NCI-H2107 treated with DMSO at 0.1 percent for 48 hours (cell line): Measurements from ENCODE around the gene SEMA6C.

ENCODE experiments used
- DNase-seq: peaks from one replicate; lab custom pipeline; 2025; ENCODE audit not compliant: unreplicated experiment; lab: John Stamatoyannopoulos, UW

SEMA6C gene

DNA sequence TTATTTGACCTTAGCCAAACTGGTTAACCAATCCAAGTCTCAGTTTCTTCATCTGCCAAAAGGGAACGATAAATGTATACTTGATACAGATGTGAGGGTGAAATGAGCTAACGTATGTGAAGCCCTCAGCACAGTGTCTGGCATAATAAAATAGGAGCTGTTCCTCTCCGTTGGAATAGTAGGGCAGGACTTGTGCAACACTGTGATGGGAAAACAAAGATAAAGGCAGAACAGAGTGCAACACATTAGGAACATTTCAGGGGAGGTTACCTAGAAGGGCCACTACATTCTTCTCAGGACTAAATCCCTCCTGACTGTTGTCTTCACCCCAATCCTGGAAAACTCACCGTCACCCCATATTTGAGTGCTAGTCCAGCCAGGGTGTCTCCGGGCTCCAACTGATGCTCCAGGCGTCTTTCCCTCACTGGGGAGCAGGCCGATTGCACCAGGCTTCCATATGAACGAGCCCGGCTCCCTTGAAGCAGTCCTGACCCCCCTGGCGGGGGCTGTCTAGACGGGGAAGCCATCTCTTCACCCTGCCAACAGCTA, 18.4 kb upstream of the SEMA6C start:
- no peak for DNase-seq

DNA sequence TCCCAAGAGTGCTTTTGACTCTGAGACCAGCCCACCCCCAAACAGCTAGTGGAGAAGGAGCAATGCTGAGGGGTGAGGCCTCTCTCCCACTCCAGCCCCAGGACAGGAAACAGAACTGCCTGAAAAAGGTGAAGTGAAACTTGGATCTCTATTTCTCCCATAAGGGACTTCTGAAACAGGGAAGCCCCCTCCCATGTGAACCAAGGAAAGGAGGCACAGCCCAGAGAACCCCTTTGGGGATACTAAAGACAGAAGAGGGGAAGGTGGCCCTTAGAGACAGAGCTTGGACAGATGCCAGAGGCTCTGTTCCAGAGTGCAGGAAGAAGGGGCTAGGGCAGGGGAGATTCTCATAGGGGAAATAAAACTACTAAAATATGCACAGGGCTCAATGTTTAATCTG, 12.9 kb upstream of the SEMA6C start:
- no peak for DNase-seq

DNA sequence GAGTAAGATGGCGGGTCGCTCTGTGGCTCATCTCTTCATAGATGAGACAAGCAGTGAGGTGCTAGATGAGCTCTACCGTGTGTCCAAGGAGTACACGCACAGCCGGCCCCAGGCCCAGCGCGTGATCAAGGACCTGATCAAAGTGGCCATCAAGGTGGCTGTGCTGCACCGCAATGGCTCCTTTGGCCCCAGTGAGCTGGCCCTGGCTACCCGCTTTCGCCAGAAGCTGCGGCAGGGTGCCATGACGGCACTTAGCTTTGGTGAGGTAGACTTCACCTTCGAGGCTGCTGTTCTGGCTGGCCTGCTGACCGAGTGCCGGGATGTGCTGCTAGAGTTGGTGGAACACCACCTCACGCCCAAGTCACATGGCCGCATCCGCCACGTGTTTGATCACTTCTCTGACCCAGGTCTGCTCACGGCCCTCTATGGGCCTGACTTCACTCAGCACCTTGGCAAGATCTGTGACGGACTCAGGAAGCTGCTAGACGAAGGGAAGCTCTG, 12.4 kb upstream of the SEMA6C start:
- no peak for DNase-seq

DNA sequence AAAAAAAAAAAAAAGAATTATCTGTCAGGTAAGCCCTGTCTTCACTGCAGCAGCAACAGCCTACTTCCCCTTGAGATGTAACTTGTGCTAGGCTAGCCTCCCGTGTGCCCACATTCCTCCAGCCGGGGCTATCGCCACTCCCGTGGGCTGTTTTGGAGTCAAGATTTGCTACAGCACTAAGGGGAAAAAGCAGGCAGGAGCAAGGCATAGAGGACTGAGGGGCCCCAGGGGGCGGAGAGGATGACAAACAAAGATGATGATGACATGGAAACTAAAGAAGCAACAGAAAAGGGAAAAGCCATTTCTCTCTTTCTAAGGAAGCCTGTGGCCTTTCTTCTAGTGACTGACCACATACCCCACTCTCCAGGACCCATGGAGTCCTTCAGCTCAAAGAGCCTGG, 11.9 kb upstream of the SEMA6C start:
- DNase-seq: no peak

DNA sequence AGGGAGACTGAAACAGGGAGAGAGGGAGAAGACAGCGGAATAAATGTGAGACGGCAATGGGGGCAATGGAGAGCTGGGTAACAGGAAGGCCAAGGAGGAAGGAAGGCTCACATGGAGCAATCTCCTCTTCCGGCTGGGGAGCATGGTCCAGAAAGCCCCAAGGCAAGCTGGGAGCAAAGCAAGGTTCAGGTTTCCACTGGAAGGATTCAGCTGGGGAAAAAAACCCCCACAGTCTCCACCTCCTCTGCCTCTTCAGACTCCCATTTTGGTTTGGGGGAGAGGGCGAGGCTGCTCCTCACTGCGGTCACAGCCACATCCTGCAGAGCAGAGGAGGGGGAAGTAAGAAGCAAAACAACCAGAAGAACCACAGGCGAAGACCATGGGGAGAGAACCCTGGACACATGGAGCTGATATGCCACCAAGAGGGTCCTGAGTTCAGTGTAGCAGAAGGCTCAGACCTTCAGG, 10.7 kb upstream of the SEMA6C start:
- DNase-seq: no peak

DNA sequence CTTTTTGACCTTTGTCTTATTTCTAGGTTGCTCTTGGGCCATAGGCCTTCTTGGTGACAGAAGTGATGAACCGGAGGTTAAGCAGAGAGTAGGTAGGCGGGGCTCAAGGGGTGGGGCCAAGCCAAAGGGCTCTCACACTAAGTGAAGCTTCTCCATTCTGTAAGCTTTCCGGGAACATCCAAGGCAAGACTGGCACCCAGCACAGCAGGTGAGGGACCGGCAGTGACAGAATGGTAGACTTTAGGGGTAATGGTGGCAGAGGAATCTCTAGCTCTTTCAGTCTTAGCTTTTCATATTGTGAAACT, 10.0 kb upstream of the SEMA6C start, which contains the start of gene TNFAIP8L2:
Gene TNFAIP8L2, plus strand, starts transcription at position 135 of the 305 bp plus-strand sequence. CDS start 2,049 bp downstream, outside the sequence.
- no peak for DNase-seq

DNA sequence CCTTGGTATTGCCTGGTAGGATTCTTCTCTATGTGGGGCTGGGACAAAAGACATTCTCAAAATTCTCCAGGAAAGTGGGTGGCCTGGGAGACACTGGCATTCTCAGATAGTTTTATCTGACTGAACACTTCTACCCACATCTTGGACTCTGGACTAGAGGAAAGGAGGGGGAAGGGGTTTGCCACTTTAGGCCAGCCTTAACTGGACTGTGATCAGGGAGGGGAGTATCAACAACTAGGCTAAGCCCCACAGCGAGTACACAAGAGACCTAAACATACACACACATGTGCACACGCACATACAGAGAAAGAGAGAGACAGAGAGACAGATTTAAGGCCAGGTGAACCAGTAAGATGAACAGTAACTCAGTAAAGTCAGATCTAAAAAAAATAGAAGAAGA, 1.2 kb upstream of the SEMA6C start:
- no peak for DNase-seq

DNA sequence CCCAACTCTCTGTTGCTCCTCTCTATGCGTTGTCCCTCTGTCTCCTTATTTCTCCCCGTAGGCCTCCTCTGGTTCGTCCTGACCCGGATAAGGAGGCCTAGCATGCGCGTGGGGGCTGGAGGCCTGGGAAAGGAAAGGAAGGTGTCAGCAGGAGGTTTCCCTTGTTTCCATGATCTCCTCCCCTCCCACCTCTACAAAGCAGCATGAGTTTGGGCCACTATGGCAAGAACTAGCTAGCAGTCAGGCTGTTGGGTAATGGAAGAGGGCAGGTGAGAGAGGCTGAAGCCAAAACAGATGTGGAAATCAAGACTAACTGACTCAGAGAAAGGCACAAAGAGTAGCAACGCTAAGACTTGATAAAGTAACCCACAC, 687 bp upstream of the SEMA6C start:
- DNase-seq: no peak

DNA sequence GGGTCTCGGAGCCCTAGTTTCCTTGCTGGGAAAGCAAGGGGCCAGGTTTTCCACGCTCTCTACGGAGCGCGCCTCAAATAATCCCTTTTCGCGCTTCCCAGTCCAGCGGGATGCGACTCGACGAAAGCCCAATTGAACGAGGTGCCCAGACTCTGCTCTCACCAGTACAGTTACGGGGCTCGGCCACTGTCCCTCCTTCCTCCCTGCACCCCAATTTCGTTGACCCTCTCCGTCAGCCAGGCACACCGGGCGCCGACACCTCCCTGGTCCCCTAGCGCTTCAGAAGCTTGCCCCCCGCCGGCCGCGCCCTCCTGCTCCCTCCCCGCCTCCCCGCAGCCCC, 389 bp downstream of the SEMA6C start:
- DNase-seq: no peak

DNA sequence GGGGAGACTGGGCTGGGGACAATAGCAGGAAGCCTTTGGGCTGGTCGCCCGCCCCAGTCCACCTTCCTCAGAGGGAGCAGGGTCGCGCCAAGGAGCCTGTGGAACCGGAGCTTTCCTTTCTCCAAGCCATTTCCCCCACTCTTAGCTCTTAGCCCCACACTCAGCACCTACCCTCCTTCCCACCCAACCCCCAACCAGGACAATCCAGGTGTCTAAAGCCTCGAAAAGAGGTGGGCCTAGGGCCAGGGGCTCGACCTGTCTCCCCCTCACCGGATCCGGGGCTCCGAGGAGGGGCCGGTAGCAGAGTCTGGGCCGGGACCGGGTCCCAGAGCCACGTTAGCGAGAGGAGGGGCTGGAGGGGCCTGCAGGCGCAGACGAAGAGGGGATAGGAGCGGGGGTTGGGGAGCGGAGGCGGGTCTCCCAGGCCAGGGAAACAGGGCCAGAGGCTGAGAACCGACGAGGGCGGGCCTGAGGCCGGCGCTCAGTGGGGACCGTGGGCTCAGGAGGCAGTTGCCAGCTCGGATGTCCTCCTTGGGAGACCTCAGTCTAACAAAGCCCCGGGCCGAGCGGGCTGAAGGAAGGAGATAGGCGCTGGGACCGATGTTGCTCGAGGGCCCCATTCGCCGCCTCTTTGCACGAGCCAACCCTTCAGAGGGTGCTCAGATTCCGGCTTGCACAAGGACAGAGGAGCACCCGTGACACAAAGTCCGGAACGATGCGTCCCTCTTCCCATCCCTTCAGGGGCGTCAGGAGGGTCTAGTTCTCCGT, 943 bp downstream of the SEMA6C start:
- no peak for DNase-seq

DNA sequence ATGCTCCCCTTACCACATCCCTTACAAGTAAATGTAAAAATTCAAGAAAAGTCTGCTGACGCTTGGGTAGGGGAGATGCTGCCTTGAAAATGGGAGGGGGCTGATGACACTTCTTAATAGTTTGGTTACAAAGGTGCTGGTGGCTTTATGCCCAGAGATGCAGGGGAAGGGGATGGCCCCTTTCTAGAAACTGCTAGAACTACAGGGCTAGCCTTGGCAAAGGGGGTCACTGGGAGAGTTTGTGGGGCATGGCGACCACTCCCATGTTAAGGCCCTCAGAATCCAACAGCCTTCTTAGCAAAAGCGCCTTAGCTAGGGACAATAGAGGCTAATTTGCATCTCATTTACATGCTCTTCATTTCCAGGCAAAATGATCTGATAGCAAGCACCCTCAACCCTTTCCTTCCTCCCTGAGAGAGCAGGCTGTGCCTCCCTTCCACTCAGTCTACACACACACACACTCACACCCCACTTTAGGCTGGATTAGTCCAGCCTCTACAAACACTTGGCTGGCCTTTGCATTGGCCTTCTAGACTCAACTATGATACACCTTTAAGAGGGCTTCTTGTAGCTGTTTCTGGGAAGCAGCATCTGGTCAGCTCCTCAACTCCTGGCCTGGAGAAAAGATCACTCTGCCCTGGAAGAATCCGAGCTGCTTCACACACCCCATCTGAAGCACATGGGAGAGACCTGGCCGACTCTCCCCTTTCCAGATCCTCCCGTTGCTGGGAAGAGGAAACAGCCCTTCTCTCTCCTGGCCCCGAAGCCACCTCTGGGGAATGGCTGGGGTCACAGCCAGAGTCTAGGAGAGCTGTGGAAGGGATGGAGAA, 1.7 kb downstream of the SEMA6C start:
- DNase-seq: no peak

DNA sequence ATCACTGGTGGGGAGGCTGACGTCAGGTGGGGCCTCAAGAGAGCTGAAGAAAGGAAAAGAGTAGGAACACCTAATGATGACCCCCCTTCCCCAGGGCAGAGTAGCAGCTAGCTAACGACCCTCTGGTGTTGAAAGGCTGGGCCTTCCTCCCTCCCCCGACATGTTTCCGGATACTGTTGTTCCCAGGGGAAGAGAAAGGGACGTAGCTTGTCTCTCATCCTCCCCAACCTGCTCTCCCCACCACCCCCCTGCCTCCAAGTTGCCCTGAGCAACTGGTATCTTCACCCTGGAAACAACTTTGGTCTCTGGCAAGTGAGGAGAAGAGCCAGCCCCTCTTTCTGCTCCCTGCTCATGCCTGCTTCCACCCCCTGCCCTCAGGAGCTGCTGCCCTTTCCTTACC, 2.4 kb downstream of the SEMA6C start:
- no peak for DNase-seq

DNA sequence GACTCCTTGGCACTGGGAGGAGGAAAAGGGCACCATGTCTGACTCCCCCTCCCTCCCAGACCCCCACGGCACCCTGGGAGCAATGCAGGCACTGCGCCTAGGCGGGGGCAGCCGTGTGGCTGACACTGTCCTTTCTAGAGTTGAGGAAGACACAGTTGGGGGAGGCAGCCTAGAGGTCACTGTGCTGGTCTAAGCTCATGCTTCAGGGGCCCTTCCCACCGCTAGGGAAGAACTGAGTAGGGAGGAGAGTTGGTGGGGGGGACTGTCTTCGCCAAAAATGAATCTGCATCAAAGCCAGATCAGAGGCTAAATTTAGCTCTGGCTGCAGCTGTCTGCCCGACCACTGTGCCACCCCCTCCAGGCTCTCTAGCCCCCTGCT, 3.4 kb downstream of the SEMA6C start:
- no peak for DNase-seq

DNA sequence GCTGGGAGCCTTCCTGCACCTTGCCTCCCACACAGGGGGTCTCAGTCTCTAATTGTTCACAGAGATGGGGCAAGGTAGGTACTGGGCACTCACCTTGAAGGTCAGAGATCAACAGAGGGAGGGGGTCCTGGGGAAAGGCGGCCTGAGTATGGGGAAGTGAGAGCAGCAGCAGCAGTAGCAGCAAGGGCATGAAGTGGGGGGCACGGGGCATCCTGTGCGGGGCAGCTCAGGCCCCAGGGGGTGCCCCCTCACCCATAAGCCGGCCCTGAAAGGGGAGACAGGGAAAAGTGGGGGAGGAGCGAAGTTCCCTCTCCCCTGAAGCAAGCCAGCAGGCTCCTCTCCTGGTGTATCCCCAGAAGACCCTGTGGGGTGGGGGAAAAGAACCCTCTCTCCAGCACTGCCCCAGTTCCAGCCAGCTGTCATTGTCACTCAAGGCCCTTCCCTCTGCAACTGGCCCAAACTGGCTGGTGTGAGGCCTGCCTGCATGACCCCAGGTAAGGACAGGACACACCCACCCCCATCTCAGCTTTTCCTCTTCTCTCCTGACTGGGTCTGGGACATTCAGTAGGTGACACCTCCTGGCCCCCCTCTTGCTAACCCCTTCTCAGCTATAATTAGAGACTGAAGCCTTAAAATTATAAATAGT, 3.9 kb downstream of the SEMA6C start:
- DNase-seq: no peak

DNA sequence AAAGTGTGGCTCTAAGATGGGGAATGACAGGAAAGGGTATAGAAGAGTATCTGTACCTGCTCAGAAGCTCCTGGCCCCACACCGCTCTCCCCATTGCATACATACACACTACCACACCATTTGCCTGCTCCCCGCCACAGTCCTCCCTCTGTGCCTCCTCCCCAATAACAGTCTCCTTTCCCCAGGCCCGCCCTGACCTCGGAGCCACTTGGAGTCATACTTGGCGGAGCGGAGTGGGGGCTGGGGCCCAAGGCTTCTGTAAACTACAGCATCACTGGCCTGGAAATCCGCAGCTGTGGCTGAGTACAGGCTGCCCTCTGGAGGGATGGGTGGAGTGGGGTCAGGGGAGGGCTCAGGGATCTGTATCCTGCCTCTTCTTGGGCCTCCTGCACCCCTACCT, 8.6 kb downstream of the SEMA6C start:
- no peak for DNase-seq

DNA sequence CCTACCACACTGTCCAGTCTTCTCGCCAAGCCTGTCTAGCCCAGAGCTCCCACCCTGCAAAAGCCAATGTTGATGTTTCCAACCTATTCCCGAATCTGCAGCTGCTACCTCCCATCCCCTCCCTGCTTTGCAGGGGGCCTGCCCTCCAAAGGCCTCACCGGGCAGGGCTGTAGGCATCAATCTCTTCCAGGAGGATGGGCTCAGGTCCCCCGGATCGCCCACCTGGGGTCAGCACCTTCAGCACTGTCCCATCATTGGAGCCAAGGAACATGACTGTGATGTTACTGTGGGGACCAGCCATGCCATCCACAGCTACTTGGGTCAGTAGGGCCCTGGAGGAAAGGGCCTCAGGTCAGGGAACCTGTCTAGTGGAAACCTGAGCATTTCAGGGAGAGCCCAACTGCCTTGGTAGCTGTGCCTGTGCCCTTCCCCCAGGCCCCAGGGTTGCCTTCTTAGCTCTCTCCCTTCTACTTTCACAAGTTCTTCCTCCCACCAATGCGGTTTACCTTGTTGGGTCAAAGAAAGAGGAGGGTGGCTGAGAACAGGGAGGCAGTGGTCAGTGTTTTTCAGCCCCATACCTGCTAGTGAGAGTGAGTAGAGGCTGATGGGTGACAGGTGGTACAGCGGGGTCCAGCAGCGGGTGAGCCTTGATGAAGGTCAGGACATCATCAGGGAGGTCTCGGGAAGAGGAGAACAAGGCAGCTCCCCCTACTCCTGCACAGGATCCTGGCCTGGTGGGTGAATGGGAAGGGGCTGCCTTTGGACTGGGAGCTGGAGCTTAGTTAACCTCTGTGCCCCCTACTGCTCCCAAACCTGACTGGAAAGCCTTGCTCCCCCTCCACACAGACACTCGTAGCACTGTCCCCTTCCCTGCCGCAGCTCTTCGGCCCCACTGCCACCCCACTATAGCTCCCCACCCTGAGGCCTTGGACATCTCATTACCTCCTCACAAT, 10.7 kb downstream of the SEMA6C start:
- DNase-seq: no peak

DNA sequence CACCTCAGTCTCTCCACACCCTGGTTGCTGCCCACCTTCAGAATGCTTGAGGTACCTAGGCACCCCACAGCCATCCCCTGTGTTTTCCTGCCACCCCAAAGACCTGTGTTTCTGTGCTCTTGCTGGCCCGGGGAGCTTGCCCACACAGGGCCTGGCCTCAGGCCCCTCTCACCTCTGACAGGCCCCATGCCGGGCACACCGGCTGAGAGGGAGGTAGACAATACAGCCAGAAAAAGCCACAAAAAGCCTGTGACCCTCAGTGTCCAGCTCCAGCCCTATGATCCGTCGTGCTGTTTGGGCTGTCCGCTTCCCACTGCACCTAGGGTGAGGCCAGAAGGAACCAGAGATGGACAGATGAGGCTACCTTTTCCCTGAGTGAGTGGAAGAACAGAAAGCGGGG, 11.4 kb downstream of the SEMA6C start:
- no peak for DNase-seq

DNA sequence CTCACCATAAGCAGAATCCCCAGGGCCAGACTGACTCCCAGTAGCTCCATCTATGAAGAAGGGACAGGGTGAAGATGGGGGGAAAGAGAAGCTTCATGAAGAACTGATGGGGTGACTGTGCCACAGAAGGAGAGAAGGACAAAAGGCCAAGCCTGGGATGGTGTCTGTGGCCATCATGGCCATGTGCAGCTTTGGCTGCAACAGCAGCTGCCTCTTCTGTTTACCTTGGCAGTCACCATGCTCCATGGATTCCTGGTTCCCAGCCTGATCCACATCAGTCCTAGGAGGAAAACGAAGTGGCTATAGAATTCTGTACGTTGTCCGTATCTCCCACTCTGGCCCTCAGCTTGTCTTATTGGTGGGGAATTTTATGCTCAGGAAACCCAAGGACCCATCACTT, 12.0 kb downstream of the SEMA6C start:
- DNase-seq: no peak

DNA sequence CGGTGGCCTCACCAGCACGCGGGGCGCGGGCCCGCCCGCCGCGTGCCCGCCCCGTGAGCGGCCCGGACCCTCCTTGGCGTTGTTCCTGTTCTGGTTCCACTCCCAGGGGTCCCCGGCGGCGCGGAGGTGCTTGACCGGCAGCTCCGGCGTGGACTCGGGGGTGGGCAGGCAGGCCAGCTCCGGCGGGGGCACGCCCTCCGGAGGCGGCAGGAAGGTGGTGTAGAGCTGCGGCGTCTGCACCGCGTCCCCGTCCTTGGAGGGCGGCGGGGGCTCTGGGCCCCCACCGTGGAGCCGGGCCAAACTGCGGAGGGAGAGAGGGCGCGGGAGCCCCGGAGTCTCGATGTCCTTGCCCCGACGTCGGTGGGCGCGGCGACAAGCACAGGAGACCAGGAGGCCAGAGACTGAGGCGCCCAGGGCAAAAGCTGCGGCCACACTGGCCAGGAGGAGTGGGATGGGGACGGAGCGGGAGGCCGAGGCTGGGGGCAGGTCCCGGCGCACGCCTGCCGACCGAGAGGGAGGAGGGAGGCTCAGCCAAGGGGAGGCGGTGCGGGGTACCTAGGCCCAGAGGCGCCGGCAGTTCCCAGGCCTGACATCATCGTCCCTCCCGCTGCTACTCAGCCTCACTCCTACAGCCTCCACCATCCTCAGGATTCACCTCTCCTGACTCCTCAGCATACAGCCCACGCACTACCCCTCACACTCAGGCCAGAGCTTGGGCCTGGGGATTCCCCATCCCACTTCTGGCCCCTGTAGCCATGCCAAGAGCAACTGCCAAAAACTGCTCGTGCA, 13.2 kb downstream of the SEMA6C start:
- DNase-seq: no peak
